ENCODE data around the gene PGK1.
"Not testable (repeated sequence)": the region's sequence is repeated elsewhere in the genome, so short reads cannot be mapped to it uniquely, and the experiment has no call there.

Gene PGK1

GRCh38 chrX:78103623-78104446 lies at the start of gene PGK1:
PGK1 (plus strand) TSS chrX:78104248; CDS start chrX:78104341, 93 bp downstream.
- peak; percentile 81 for DNase-seq (ENCODE audit: low read depth, low spot score)

DNA sequence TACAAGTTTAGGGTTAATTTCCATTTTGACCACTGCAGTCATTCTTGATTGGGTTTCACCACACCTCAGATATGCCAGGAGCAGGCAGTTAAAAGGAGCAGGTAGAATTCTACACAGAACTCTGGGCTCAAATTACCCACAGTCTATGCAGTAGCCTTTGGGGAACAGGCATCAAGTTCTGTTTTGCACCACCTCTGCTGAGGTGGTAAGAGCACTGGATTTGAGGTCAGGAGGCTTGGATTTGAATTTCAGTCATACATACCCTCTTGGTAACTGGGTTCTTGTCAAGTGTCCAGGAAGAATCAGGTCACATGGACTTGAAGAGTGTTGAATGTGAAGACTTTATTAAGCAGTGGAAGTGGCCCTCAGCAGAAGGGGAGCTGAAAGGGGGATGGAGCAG lies 40.4 kb upstream of the PGK1 start:
- no peak for DNase-seq (ENCODE audit: low read depth, low spot score)

DNA sequence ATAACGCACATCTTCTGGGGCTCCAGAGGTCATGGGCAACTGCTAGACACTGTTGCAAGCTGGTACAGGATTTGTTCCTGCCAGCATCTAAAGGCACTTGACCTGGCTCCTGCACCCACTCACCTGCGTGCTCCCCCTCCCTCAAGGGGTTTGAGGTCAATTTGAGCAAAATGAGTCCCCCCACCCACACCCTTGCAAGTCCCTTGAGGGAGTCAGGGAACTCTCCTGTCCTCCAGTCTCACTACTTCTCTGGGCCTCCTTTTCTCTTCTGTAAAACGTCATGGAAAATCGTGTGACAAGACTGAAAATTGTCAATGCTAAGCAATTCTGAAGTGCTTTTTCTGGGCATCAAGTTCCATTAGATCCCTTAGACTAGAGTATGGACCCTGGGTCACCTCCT lies 39.9 kb upstream of the PGK1 start:
- DNase-seq (ENCODE audit: low read depth, low spot score) = no peak

DNA sequence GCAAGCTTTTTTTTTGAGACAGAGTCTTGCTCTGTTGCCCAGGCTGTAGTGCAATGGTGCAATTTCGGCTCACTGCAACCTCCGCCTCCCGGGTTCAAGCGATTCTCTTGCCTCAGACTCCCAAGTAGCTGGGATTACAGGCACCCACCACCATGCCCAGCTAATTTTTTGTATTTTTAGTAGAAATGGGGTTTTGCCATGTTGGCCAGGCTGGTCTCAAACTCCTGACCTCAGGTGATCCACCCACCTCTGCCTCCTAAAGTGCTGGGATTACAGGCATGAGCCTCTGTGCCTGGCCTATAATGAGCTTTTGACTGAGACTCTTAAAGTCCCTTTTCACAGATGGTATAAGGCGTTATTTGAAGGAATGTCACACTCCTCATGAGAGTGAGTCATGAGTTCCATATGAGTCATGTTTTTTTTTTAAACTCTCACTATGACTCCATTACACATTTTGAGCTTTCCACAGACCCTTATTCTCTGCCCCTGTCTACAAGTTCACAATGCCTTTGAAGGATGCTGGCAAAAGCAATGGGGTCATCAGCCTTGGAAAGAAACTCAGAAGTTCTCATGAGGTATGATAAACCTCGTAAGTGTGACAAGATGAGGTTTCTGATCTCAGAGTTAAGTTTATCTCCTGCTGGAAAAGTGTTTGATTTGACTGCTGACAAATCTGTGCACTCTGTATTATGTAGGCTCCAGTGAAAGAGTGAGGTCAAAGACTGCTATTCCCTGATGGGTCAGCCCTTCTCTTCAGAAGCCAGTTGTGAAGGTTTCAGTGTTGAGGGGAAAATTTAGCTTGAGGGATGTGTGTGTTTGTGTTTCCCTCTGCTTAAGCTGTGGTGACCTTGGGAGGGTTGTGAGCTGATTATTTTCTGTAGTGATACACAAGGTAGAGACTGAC lies 39.1 kb upstream of the PGK1 start:
- DNase-seq (ENCODE audit: low read depth, low spot score) = not testable (repeated sequence)

GRCh38 chrX:78066110-78066509 lies 37.9 kb upstream of the PGK1 start:
- no peak for DNase-seq (ENCODE audit: low read depth, low spot score)

- DNase-seq (ENCODE audit: low read depth, low spot score) = no peak
Observed at GRCh38 chrX:78071331-78071730, 32.7 kb upstream of the PGK1 start.

- DNase-seq (ENCODE audit: low read depth, low spot score) = not testable (repeated sequence)
Observed at GRCh38 chrX:78073147-78074077, 30.6 kb upstream of the PGK1 start.

- DNase-seq (ENCODE audit: low read depth, low spot score) = no peak
Observed at GRCh38 chrX:78074088-78074487, 30.0 kb upstream of the PGK1 start.

GRCh38 chrX:78075787-78076389 lies 28.2 kb upstream of the PGK1 start:
- DNase-seq (ENCODE audit: low read depth, low spot score) = no peak

DNA sequence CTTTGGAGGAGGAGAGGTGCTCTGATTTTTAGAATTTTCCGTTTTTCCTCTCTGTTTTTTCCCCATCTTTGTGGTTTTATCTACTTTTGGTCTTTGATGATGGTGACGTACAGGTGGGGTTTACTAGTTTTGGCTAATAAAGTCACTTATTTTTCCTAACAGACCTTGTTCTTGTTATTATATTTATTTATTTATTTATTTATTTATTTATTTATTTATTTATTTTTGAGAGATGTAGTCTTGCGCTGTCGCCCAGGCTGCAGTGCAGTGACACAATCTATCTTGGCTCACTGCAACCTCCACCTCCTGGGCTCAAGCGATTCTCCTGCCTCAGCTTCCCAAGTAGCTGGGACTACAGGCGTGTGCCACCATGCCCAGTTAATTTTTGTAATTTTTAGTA lies 22.6 kb upstream of the PGK1 start:
- DNase-seq (ENCODE audit: low read depth, low spot score) = not testable (repeated sequence)

GRCh38 chrX:78092296-78092695 lies 11.8 kb upstream of the PGK1 start:
- DNase-seq (ENCODE audit: low read depth, low spot score) = no peak

DNA sequence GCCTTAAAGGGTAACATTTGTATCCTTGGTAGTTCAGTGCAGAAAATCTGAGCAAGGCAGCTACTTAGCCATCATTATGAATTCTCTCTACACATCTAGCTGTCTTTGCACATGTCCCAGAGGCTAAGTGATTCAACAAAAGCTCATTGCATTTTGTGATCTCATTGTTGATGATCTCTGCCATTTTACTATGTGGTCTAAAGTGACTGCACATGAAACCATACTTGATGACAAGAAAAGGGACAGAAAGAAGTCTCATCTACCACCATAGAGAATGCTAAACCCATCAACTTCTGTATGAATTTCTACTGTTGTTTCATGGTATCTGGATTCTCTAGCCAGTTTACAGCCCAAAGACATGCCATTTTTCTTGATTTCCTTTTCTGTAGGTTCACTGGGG lies 5.9 kb upstream of the PGK1 start:
- no peak for DNase-seq (ENCODE audit: low read depth, low spot score)

DNA sequence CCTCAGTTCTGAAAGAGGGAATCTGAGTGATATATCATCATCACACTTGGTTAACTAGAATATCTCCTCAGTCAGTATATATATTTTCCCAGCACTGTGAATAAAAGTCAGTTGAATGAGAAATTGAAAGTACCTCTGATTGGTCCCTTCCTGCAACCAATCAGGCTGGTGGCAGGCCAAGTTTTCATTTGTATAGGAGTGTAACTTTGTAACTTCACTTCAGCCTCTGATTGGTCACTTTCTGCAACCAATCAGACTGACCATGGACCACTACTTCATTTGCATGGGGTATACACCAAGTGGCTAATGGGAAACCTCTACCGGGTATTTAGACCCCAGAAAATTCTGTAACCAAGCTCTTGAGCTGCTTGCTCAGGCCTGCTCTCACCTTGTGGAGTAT lies 2.0 kb upstream of the PGK1 start:
- no peak for DNase-seq (ENCODE audit: low read depth, low spot score)

DNA sequence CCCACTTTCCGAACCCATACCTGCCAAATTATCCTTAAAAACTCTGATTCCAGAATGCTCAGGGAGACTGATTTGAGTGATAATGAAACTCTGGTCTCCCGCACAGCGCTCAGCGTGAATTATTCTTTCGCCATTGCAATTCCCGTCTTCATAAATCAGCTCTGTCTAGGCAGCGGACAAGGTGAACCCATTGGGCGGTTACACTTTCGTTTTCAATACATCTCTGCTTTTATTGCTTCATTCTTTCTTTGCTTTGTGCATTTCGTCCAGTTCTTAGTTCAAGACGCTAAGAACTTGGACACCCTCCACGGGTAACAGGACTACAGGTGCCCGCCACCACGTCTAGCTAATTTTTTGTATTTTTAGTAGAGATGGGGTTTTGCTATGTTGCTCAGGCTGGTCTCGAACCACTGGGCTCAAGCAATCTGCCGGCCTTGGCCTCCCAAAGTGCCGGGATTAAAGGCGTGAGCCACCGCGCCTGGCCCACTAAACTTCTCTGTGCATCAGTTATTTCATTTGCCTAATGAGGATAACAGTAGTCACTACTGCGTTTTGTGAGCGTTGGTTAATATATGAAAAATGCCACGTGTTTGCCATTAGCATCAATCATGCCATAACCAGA lies 936 bp upstream of the PGK1 start:
- DNase-seq (ENCODE audit: low read depth, low spot score) = no peak

GRCh38 chrX:78104447-78105176 lies 564 bp downstream of the PGK1 start:
- no peak for DNase-seq (ENCODE audit: low read depth, low spot score)

- no peak for DNase-seq (ENCODE audit: low read depth, low spot score)
Observed at GRCh38 chrX:78105944-78106650, 2.0 kb downstream of the PGK1 start.

DNA sequence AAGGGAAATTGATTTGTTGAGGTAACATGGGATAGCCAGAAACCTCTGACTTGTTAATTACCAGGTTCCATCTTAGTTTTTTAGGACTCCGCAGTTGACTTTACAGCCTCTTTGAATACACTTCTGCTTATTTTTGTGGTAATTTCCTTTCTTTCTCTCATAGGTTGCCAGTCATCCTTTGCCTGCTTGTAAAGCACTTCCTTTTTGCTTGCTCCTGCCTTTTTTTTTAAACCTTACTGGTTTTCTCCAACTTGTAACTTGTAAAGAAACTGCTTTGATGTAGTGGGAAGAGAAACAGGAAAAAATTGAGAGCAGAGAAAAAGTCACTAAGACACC lies 2.6 kb downstream of the PGK1 start:
- no peak for DNase-seq (ENCODE audit: low read depth, low spot score)

DNA sequence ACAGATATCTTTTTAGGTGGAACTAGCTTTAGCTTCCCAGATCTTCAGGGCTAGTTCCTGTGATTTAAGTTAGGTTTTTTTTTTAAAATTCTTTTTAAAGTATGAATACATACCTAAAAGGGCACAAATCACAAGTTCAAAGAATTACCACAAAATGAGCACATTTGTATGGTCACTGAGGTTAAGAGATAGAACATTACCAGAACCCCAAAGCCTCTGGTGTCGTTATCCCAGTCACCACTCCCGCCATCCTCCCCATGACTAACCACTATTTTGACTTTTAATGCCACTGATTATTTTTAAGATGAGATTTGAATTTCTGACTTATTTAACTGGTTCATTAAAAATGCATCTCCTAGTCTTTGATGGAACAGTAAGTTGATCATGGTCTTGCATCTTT lies 5.4 kb downstream of the PGK1 start:
- DNase-seq (ENCODE audit: low read depth, low spot score) = no peak

- DNase-seq (ENCODE audit: low read depth, low spot score) = no peak
Observed at GRCh38 chrX:78111140-78111931, 7.3 kb downstream of the PGK1 start.

Data from activated naive CD8-positive, alpha-beta T cell treated with anti-CD3 and anti-CD28 coated beads, Interleukin-2, amount 50 U/mL, for 16 hours (primary cell).